NK-92 (cell line): ENCODE results near the gene S100A8.
"Not testable (repeated sequence)": the region's sequence is repeated elsewhere in the genome, so short reads cannot be mapped to it uniquely, and the experiment has no call there.

Source experiments
- DNase-seq: peaks from one replicate; lab custom pipeline; 2025; ENCODE audit not compliant: unreplicated experiment; lab: John Stamatoyannopoulos, UW

Gene S100A8

DNA sequence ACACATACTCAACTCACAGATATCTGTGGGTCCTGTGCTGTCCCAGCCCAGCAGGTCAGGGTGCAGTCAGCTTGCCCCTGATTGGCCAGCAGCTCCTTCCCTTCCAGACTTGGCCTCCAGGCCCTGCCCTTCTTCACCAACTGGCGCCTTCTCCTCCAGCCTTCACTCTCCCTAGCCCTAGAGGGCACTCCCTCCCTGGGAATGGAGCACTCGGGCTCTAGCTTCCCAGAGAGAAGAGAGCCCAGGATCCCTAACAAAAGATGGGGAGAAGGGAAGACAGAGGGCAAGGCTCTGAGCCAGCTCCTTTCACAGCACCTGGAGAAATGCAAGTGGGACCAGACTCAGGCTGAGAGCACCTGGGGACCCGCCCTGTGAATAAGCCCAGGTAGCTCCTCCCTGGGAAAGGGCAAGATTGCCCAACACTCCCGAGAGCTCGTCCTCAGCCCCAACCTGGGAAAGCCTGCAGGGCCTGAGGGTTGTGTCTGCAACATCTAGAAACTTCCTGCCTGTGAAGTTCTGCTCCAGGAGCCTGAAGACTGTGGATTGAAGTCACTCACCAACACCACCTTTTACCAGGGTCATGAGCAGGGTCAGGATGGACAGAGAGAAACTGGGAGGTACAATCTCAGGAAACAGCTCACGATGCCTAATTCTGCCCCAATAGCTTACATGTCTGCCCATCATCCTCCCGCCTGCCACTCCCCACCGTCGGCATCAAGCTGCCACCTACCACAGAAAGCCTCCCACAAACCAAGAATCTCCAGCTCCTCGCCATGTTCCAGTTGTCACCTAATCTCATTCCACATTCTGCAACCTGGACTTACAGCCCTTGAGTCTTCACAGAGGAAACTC is 42.1 kb downstream of the S100A8 start, which contains the start of gene PGLYRP4:
TSS of gene PGLYRP4 (minus strand) at position 331 of the 852 bp plus-strand sequence. CDS start 909 bp downstream, outside the sequence.
- DNase-seq: no peak

DNA sequence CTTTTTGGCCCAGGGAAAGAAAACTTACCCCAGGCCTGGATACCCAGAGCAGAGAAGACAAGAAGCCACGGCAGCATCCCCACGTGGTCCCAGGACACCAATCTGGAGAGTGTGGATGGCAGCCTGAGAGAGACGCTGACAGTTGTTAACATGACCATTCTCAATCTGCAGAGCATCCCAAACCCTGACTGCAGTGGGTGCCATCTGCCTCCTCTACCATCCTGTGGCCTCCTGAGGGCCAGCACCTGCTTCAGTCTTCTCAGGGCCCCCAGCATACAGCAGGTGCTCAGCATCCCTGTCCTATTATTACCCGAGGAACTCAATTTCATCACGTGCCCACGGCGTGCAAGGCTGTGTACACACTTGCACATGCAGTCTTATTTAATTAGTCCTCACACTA is 43.0 kb downstream of the S100A8 start:
- DNase-seq: no peak

DNA sequence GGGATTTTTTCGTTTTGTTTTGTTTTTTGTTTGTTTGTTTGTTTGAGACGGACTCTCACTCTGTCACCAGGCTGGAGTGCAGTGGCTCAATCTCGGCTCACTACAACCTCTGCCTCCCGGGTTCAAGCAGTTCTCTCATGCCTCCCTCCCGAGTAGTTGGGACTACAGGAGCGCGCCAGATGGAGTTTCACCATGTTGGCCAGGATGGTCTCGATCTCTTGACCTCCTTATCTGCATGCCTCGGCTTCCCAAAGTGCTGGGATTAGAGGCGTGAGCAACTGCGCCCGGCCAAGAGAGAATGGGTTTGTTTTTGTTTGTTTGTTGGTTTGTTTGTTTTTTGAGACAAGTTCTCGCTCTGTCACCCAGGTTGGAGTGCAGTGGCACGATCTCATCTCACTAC is 43.8 kb downstream of the S100A8 start:
- DNase-seq: not testable (repeated sequence)

DNA sequence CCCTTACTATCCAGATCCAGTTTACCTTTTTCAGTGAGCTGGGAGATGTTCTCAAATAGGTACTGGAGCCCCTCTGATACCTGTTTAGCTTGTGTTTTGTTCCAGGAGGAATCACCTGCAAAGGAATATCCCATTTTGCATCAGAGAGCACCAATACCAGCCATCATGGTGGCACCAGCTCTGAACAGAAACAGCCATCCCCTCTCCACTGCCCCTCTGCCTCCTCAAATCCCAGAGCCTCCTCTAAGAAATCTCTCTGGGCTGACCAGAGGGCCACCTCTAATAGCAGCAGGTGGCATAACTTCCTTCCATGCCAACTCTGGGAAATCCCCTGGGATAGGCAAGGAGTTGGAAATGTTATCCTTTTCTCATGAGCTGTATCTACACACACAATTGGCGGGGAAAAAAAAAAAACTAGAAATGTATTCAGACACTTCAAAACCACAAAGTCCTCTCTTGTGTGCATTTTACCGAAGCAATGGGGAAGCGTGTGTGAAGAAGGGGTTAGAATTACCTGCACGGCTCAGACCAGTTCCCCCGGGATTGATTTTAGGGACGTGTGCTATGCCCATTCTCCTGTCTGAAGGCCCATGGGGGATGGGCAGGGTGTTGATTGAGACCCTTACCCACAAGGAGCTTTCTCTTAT is 44.7 kb downstream of the S100A8 start:
- no peak for DNase-seq

DNA sequence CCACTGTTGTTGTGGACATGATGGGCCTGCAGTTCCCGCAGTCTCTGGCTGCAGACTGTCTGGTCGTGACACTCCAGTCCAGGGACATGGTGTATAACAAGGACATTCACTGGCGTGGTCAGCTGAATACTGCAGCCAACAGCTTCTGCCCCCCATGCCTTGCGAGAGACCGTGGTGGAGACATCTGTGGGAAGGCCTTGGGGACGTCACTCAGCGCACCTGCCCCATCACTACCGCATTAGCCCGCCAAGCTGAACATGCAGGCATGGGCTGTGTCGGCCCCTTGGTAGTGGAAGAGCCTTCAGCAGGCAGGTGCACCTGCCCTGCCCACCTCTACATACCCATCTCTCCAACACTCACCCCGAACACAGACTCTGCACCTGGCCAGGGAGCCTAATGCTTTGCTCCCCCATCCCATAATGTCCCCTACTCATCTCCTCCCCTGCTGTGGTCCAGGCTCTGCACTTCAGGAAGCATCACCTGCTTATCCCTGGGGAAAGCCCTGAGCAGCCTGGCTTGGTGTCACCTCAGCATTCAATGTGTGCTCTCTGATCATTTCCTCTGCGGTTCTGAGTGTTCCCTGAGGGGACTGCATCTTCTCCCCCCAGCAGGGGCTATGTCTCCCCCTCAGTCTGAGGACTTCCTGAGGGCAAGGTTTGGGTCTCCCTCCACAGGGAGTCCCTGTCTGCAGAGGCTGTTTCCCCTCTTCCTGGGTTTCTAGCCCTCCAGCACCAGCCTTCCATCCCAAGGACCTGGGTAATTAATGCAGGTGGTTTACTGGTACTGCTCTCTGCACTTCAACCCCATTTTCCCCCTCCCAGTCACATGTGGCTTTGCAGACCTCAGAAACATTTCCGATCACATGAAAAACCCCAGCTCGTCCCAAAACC is 45.4 kb downstream of the S100A8 start:
- no peak for DNase-seq

DNA sequence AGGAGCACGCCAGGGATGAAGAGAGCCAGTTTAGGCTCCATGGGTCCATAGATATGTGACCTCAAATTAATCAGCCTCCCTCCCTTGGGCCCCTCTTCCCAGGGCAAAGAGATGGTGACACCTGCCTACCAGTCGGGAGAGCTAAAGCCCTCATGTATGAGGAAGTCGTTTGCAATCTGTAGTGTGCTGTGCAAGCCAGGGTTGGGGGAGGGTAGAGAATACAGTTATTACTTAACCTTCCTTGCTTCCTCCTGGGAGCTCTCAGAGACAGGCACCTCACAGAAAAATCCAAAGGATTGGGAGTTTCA is 46.2 kb downstream of the S100A8 start:
- no peak for DNase-seq

DNA sequence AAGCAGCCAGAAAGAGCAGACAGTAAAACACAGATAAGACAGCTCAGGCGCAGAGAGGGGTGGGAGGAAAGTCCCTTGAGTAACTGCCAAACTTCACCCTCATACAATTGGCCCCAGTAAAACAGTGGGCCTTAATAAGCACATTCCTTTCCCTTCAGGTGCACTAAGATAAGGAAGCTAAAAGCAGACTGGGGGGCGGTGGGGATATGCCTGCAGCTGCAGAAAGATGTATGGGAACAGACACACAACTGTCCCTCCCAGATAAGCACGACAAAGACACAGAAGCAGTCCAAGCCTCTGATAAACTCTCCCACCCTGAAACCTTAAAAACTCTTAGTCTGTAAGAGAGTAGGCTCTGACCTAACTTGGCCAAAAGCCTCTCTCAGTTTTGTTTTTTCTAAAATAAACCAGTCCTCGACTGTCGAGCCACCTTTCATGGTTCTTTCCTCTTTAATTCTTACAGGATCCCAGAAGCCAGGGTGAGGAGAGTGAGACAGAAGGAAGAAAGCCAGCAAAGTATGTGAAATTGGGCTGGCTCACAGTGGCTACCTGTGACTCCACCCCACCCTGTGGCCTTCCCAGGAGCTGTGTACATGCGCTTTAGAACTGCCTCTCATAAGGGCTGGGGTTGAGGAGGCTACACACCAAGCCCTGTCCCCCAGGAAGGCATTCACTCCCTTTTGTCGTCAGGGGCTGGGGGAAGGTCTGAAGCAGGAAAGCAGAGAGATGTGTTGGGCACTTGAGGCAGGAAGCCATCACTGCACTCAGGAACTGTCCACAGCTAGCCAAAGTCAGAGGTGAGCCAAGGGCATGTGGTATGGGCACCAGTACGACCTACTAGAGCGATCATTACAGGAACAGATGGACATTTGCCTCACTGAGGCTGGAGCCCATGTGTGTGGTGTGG is 46.8 kb downstream of the S100A8 start:
- DNase-seq: no peak

DNA sequence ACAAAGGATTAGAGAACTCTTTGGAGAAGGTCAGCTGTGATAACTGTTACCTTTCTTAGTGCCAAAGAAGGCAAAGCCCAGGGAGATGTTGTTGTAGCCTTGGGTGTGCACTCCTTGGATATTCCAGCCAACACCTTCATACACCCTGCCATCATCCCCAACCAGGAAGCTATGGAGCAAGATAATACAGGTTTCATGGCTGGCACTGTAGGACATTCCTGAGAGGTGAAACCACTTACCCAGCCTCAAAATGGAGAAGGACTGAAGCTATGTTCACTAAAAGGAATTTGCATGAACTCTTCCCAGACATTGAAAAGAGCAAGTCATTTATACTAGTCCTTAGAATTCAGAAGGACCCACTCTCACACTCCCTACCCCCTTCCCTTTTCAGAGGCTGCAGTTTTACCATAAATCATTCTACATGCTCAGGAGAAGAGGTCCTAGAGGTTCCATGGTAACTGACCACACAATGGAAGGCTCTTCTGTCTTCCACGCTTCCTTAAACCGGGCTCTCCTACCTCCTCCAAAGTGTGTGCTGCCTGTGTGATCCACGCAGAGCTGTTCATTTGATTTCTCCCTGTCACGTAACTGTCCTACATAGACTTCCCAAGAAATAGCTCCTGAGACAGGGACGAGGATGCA is 47.7 kb downstream of the S100A8 start:
- DNase-seq: no peak

DNA sequence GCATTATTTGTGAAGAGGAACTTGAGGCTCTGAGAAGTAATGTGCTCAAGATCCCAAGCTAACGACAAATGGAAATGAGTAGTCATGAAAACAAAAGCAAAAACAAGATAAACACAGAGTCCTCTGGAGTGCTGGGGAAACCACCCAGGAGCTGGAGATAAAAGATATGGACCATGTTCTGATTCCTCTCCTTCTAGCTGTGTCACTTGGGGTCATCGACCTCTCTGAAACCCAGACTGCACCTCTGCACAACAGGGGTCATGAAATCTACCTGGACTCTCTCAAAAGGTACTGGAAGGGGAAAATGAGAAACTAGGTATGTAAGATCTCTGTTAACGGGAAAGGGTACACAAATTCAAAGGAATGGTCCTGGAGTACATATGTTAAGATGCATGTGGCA is 48.7 kb downstream of the S100A8 start:
- no peak for DNase-seq

DNA sequence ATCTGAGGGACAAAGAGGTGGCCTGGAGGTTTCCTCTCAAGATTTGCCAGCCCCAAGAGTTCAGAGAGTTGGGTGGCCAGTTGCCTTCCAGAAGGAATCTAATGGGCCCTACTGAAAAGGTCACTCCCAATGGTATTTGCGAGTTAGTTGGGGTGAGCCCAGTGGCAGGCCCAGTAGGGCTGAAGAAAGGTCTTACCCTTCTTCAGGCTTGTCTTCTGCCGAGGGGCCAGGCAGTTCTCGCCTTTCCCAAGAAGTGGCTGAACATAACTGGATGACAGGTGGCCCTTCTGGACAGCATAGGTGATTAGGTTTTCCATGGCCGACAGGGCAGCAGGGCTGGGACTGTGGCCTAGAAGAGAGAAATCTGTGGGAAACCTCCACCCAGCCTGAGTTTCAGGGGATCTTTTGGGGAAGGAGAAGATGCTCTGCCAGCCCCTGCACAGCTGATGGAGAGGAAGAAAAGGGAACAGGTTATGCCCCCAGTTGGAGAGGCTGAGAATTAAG is 49.4 kb downstream of the S100A8 start:
- no peak for DNase-seq

DNA sequence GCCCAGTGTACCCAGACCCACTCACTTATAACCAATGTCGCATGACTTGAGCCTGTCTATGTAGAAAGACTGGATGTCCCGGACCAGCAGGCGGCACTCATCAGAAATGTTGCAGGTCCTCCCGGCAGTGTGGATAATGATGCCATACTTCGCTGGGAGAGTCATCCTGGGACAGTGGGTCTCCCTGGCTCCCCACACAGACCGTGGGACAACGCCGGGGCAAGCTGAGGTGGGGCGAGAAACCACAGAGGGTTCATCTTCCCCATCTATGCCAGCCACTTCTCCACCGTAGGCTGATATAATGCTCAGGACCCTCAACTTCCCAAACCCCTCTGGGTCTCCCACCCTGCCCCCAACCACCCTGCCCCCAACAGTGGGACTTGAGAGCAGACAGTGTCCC is 50.5 kb downstream of the S100A8 start:
- no peak for DNase-seq
